ENCODE results near the gene RGS3. TPM values are rescaled to one million over a fixed set of nuclear protein-coding genes. Genes with fewer than 3 reads are reported as not detected.

The RGS3 gene
- total and polyA plus RNA-seq, 2 experiments from 2014 or later: 44.5 to 48.6 TPM

DNA sequence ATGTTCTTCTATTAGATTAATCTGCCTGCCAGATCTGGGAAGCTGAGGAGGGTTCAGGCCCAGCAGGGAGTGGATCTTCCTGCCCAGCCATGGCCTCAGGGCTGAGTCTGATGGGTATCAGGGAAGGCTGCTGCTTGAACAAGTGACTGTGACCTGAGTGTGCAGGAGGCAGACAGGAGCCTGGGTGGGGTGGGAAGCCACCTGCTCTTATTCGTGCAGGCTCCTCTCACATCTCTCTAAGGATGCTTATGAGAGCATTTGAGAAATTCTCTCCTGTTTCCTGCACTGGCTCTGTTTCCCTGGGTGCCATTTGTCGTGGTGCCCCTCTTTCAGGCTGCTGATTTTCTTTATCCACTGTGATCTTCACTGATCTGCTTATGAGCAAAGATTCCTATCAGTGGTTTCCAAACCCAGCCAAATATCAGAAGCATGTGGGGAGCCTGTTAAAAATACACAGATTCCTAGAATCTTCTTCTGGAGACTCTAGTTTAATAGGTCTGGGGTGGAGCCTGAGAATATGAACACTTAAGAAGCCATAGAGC, 2.1 kb downstream of the RGS3 start:
- Histone ChIP-seq H3K4me3 (no peak overlapping the region), H3K27ac (no peak overlapping the region), H3K4me1 (ENCODE audit: insufficient read depth) (no peaks in the 10 kb centered on the region), H4K20me1 (ENCODE audit: insufficient read depth) (no peaks in the 10 kb centered on the region), H3K79me2 (ENCODE audit: insufficient read depth) (no peaks in the 10 kb centered on the region), H3K9me2 (ENCODE audit: insufficient read depth) (no peaks in the 10 kb centered on the region), H3F3A (ENCODE audit: insufficient read depth) (no peaks in the 10 kb centered on the region), H3K9ac (no peak overlapping the region), H3K27me3 (replicated peaks; ENCODE audit: insufficient read depth) (no peaks in the 10 kb centered on the region), H3K4me2 (ENCODE audit: unreplicated experiment) (no peak overlapping the region), H2AFZ (no peak overlapping the region), H3K9me3 (ENCODE audit: low read depth) (no peaks in the 10 kb centered on the region), H3K36me3 (ENCODE audit: low read depth) (no peaks in the 10 kb centered on the region)
- in situ Hi-C loops (cut with MboI): no loop called here
- 84 to 86% methylated on average over 2 of the region's 2 CpGs for WGBS, 2 experiments (ENCODE audit: low coverage in 1 of 2, low lambda C conversion rate in 2 of 2, missing lambda C conversion rate in 2 of 2)
- DNase-seq: no peak
- TF ChIP-seq EZH2phosphoT487 (IDR thresholded peaks at IDR 0.05; ENCODE audit: insufficient read depth, low read depth): no peak
- TF ChIP-seq EZH2 (IDR thresholded peaks at IDR 0.05; ENCODE audit: insufficient read depth, poor library complexity, severe bottlenecking): no peak

DNA sequence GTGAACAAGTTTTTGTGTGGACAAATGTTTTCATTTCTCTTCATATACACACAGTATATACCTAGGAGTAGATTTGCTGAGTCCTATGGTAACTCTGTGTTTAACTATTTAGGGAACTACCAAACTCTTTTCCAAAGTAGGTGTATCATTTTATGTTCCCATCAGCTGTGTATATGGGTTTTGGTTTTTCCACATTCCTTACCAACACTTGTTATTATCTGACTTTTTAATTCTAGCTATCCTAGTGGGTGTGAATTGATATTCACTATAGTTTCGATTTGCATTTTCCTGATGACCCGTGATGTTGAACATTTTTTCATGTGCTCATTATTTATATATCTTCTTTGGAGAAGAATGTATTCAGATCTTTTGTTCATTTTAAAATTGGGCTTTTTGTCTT, 3.7 kb downstream of the RGS3 start:
- Histone ChIP-seq H3K9me3 (ENCODE audit: low read depth) (no peaks in the 10 kb centered on the region), H3K4me2 (ENCODE audit: unreplicated experiment) (no peak overlapping the region), H3K9me2 (ENCODE audit: insufficient read depth) (no peaks in the 10 kb centered on the region), H3K27ac (no peak overlapping the region), H3K27me3 (replicated peaks; ENCODE audit: insufficient read depth) (no peaks in the 10 kb centered on the region), H4K20me1 (ENCODE audit: insufficient read depth) (no peaks in the 10 kb centered on the region), H2AFZ (no peak overlapping the region), H3K79me2 (ENCODE audit: insufficient read depth) (no peaks in the 10 kb centered on the region), H3K9ac (no peak overlapping the region), H3F3A (ENCODE audit: insufficient read depth) (no peaks in the 10 kb centered on the region), H3K36me3 (ENCODE audit: low read depth) (no peaks in the 10 kb centered on the region), H3K4me1 (ENCODE audit: insufficient read depth) (no peaks in the 10 kb centered on the region), H3K4me3 (no peak overlapping the region)
- DNase-seq: no peak
- 70 to 72% methylated on average over 2 of the region's 2 CpGs for WGBS, 2 experiments (ENCODE audit: low coverage in 1 of 2, low lambda C conversion rate in 2 of 2, missing lambda C conversion rate in 2 of 2)
- TF ChIP-seq EZH2 (IDR thresholded peaks at IDR 0.05; ENCODE audit: insufficient read depth, poor library complexity, severe bottlenecking) (no peak), EZH2phosphoT487 (IDR thresholded peaks at IDR 0.05; ENCODE audit: insufficient read depth, low read depth) (no peak)
- in situ Hi-C loops (cut with MboI): no loop called here

GRCh38 chr9:113468716-113469448, 5.4 kb downstream of the RGS3 start:
- 37 to 43% methylated on average over 6 of the region's 6 CpGs for WGBS, 2 experiments (ENCODE audit: low coverage in 1 of 2, low lambda C conversion rate in 2 of 2, missing lambda C conversion rate in 2 of 2)
- Histone ChIP-seq H3K79me2 (ENCODE audit: insufficient read depth) (no peaks in the 10 kb centered on the region), H2AFZ (no peak overlapping the region), H3K27ac (no peak overlapping the region), H3K9me2 (ENCODE audit: insufficient read depth) (no peaks in the 10 kb centered on the region), H3K4me2 (ENCODE audit: unreplicated experiment) (no peak overlapping the region), H3K36me3 (ENCODE audit: low read depth) (no peaks in the 10 kb centered on the region), H3K4me1 (ENCODE audit: insufficient read depth) (no peaks in the 10 kb centered on the region), H3K9me3 (ENCODE audit: low read depth) (no peaks in the 10 kb centered on the region), H3F3A (ENCODE audit: insufficient read depth) (no peaks in the 10 kb centered on the region), H3K9ac (no peak overlapping the region), H3K4me3 (no peak overlapping the region), H4K20me1 (ENCODE audit: insufficient read depth) (no peaks in the 10 kb centered on the region), H3K27me3 (replicated peaks; ENCODE audit: insufficient read depth) (no peaks in the 10 kb centered on the region)
- no peak for DNase-seq
- in situ Hi-C loops (cut with MboI): no loop called here
- TF ChIP-seq EZH2phosphoT487 (IDR thresholded peaks at IDR 0.05; ENCODE audit: insufficient read depth, low read depth) (no peak), EZH2 (IDR thresholded peaks at IDR 0.05; ENCODE audit: insufficient read depth, poor library complexity, severe bottlenecking) (no peak)

DNA sequence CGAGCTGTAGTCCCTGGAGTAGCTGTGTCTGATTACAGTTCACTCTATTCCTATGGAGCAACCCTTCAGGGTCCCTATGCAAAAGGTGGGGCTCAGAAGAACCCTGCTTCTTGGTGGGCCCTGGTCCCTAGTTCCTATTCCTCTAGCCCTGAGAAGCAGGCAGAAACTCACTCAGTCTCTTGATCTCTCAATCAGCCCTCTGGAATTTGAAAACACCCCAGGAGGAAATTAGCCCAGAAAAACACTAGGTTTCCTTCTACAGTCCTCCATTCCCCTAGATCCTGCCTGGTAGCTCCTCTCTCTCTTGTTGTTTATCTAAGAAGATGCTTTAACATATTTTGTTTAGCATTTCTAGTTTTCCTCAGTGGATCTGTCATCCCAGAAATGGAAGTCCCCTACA, 7.6 kb downstream of the RGS3 start:
- no peaks in the 10 kb centered on the region for H3K9me3 ChIP-seq (ENCODE audit: low read depth)
- H3K9me2 ChIP-seq (ENCODE audit: insufficient read depth): no peaks in the 10 kb centered on the region
- TF ChIP-seq EZH2 (IDR thresholded peaks at IDR 0.05; ENCODE audit: insufficient read depth, poor library complexity, severe bottlenecking) (no peak), EZH2phosphoT487 (IDR thresholded peaks at IDR 0.05; ENCODE audit: insufficient read depth, low read depth) (no peak)
- no peaks in the 10 kb centered on the region for H4K20me1 ChIP-seq (ENCODE audit: insufficient read depth)
- no peak for DNase-seq
- H3K27me3 ChIP-seq (replicated peaks; ENCODE audit: insufficient read depth): no peaks in the 10 kb centered on the region
- H3K79me2 ChIP-seq (ENCODE audit: insufficient read depth): no peaks in the 10 kb centered on the region
- H3F3A ChIP-seq (ENCODE audit: insufficient read depth): no peaks in the 10 kb centered on the region
- no peak overlapping the region for H3K4me3 ChIP-seq
- H2AFZ ChIP-seq: no peak overlapping the region
- H3K4me2 ChIP-seq (ENCODE audit: unreplicated experiment): no peak overlapping the region
- no peak overlapping the region for H3K27ac ChIP-seq
- no peak overlapping the region for H3K9ac ChIP-seq
- WGBS, 2 experiments (ENCODE audit: low coverage in 1 of 2, low lambda C conversion rate in 2 of 2, missing lambda C conversion rate in 2 of 2): 33 to 57% methylated on average over 1 of the region's 1 CpG
- H3K36me3 ChIP-seq (ENCODE audit: low read depth): no peaks in the 10 kb centered on the region
- H3K4me1 ChIP-seq (ENCODE audit: insufficient read depth): no peaks in the 10 kb centered on the region
- in situ Hi-C loops (cut with MboI): no loop called here

Data from GM23248 (cell line).